ENCODE data around the gene KCNQ1. TPM values are rescaled to one million over a fixed set of nuclear protein-coding genes. Genes with fewer than 3 reads are reported as not detected.

The KCNQ1 gene
- total RNA-seq, 1 donor from 2014 or later: 8.5 TPM

DNA sequence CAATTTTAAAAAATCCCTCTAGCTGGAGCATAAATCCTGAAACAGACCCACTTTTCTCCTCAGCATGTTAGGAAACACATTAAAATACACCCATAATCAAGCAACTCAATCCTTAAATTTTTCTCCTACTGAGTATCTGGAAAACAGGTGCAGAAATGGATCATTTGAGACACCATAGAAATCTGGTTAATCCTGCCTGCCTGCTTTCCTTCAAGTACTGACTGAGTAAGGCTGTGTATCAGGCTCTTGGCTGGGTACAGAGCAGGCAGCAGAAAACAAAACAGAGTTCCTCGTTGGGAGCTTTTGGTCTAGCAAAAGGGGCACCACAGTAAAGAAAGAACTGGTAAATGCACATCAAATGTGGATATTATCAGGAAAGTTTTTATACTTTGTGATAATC, 253.1 kb downstream of the KCNQ1 start:
- Mint-ChIP-seq H3K9me3 (no peaks in the 10 kb centered on the region), H3K4me3 (peak overlapping the region; percentile 91), H3K36me3 (peaks cover 6% of the 10 kb centered on the region), H3K4me1 (peaks cover 74% of the 10 kb centered on the region), H3K27ac (peak overlapping the region; percentile 80), H3K27me3 (ENCODE audit: low read depth) (no peaks in the 10 kb centered on the region)
- DNase-seq (ENCODE audit: low spot score in 2 of 2, unreplicated experiment in 2 of 2): no peak
- TF ChIP-seq, protein P1, sequence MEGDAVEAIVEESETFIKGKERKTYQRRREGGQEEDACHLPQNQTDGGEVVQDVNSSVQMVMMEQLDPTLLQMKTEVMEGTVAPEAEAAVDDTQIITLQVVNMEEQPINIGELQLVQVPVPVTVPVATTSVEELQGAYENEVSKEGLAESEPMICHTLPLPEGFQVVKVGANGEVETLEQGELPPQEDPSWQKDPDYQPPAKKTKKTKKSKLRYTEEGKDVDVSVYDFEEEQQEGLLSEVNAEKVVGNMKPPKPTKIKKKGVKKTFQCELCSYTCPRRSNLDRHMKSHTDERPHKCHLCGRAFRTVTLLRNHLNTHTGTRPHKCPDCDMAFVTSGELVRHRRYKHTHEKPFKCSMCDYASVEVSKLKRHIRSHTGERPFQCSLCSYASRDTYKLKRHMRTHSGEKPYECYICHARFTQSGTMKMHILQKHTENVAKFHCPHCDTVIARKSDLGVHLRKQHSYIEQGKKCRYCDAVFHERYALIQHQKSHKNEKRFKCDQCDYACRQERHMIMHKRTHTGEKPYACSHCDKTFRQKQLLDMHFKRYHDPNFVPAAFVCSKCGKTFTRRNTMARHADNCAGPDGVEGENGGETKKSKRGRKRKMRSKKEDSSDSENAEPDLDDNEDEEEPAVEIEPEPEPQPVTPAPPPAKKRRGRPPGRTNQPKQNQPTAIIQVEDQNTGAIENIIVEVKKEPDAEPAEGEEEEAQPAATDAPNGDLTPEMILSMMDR (IDR thresholded peaks at IDR 0.05; ENCODE audit: unreplicated experiment): no peak

DNA sequence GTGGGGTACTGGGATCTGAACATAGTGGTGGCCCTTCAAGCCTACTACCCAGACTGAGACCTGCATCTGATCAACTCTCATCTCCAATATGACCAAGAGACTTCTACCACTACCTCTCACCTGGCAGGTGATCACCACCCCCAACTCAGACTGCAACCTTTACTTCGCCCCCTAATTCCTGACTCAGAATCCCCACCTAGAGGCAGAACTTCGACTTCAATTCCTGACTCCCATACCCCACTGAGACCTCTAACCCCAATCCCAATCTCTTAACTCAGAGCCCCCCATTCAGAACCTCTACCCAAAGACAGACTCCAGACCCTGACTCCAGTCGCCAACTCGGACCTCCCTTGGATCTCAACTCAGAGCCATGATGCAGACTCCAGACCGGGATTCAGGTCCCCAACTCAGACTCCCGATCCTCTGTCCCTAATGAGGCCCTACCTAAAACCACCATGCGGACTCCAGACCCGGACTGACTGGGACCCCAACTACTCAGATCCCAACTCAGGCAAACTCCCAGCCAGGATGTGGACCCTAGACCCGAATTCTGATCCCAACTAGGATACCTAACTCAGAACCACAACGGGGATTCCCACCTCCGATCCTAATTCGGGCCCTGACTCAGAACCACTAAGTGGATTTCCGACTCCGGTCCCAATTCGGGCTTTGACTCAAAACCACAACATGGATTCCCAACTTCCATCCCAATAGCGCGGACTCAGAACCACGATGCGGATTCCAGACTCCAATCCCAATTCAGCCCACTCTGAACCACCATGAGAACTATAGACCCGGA, 253.8 kb downstream of the KCNQ1 start:
- Mint-ChIP-seq H3K27ac (peak overlapping the region; percentile 90), H3K27me3 (ENCODE audit: low read depth) (no peaks in the 10 kb centered on the region), H3K9me3 (no peaks in the 10 kb centered on the region)

DNA sequence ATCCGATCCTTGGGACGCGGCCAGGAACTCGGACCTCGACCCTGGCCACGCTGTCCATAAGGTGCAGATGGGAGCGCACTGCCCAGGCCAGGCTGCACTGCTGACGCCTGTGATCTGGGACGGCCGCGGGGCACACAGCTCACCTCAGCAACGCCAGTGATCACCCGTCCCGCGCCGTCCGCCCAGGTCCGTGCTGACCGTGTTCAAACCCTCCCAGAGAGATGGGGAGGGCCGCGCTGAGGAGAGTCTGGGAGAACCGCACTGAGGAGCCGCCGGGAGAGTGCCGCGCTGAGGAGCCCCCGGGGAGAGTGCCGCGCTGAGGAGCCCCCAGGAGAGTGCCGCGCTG, 254.3 kb downstream of the KCNQ1 start:
- peak overlapping the region; percentile 90 for H3K27ac Mint-ChIP-seq
- H3K9me3 Mint-ChIP-seq: no peaks in the 10 kb centered on the region
- TF ChIP-seq, protein P1 (IDR thresholded peaks at IDR 0.05; ENCODE audit: unreplicated experiment): no peak
- peaks cover 6% of the 10 kb centered on the region for H3K36me3 Mint-ChIP-seq
- H3K4me3 Mint-ChIP-seq: peak overlapping the region; percentile 91
- peaks cover 77% of the 10 kb centered on the region for H3K4me1 Mint-ChIP-seq
- peak in 1 of 2 experiments; percentile 16 for DNase-seq (ENCODE audit: low spot score in 2 of 2, unreplicated experiment in 2 of 2)
- H3K27me3 Mint-ChIP-seq (ENCODE audit: low read depth): no peaks in the 10 kb centered on the region

More for the DNA sequence above, 253.8 kb downstream of the KCNQ1 start:
- peak overlapping the region; percentile 91 for H3K4me3 Mint-ChIP-seq
- peak in 1 of 2 experiments; percentile 5 for DNase-seq (ENCODE audit: low spot score in 2 of 2, unreplicated experiment in 2 of 2)
- TF ChIP-seq, protein P1 (IDR thresholded peaks at IDR 0.05; ENCODE audit: unreplicated experiment): no peak
- H3K4me1 Mint-ChIP-seq: peaks cover 75% of the 10 kb centered on the region
- peaks cover 6% of the 10 kb centered on the region for H3K36me3 Mint-ChIP-seq

DNA sequence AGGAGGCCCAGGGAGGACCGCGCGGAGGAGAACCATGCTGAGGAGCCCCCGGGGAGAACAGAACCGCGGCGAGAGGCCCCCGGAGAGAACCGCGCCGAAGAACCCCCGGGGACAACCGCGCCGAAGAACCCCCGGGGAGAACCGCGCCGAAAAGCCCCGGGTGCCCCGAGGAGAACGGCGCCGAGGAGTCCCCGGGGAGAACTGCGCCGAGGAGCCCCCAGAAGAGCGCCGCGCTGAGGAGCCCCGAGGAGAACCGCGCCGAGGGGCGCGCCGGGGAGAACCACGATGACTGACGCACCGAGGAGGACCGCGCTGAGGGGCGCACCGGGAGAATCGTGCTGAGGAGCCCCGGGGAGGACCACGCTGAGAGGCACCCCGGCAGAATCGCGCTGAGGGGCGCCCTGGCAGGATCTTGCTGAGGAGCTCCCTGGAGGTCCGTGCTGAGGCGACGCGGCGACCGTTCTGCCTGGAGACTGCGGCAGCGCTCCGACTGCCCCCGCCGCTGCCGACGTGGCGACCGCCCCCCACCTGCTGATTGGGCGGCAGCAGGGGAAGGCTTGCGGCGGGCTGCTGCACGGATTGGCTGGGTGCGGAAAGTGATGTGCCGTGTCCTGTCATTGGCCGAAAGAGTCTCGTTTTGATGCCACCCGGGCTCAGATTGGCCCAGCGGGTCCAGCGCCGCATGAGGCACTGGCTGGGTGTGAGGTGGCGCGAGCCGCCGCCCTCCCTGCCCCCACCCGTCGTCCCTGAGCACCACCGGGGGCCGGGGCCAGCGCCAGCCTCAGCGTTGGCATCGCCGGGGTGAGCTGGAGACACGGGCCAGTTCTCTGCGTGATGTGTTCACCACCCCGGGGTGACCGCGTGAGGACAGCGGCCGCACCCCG, 255.0 kb downstream of the KCNQ1 start, which contains the start of gene KCNQ1OT1:
KCNQ1OT1 (minus strand) TSS at position 464 of the 884 bp plus-strand sequence.
- peak within 1 kb of the TSS; percentile 97 for H3K27ac Mint-ChIP-seq
- TF ChIP-seq, protein P1 (IDR thresholded peaks at IDR 0.05; ENCODE audit: unreplicated experiment): no peak
- H3K4me1 Mint-ChIP-seq: peaks cover 77% of the 10 kb centered on the region
- H3K9me3 Mint-ChIP-seq: no peaks in the 10 kb centered on the region
- peak; percentile 74 to 87 for DNase-seq (ENCODE audit: low spot score in 2 of 2, unreplicated experiment in 2 of 2)
- peaks cover 6% of the 10 kb centered on the region for H3K36me3 Mint-ChIP-seq
- peak within 1 kb of the TSS; percentile 91 for H3K4me3 Mint-ChIP-seq
- no peaks in the 10 kb centered on the region for H3K27me3 Mint-ChIP-seq (ENCODE audit: low read depth)

DNA sequence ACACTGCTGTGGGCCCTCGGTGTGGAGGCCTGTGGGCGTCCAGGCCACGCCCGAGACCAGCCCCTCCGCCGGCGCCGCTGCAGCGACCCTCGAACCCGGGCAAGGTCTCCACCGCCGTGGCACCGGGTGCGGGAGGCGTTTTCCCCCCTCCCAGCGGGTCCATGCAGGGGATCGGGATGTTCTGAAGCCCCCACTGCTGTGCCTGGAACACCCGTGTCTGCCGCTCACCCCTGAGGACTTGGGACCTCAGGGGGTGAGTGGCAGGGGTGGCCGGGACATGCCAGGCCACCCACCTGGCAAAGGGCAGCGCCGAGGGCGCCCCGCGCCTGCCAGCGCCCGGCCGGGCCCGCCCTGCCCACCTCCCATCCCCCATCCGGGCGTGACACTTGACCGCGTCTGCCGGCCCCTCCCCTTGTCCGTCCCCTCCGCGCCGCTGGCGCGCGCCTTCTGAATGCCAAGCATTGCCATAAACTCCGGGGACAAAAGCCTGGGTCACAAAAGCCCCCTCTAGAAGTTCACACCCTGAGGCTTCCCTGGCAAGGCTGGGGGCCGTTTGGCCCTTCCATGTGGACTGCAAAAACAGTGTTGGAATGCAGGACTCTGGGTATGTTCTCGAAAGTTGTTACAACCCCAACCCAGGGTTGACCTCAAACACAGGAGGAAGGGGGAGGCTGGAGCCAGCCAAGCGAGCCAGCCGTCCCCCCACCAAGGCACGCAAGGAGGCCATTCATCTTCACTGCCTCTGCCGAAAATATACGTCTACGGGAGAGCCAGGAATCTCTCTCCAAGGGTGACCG, 255.8 kb downstream of the KCNQ1 start:
- H3K27me3 Mint-ChIP-seq (ENCODE audit: low read depth): no peaks in the 10 kb centered on the region
- H3K36me3 Mint-ChIP-seq: peaks cover 6% of the 10 kb centered on the region
- no peaks in the 10 kb centered on the region for H3K9me3 Mint-ChIP-seq
- H3K4me1 Mint-ChIP-seq: peaks cover 73% of the 10 kb centered on the region
- peak overlapping the region; percentile 91 for H3K4me3 Mint-ChIP-seq
- peak overlapping the region; percentile 97 for H3K27ac Mint-ChIP-seq
- TF ChIP-seq, protein P1 (IDR thresholded peaks at IDR 0.05; ENCODE audit: unreplicated experiment): no peak
- peak in 1 of 2 experiments; percentile 27 for DNase-seq (ENCODE audit: low spot score in 2 of 2, unreplicated experiment in 2 of 2)
